K562 (cell line): ENCODE results near the gene GHR. TPM values are rescaled to one million over a fixed set of nuclear protein-coding genes. Genes with fewer than 3 reads are reported as not detected.

Experiments
- BRF1 ChIP-seq: IDR thresholded peaks from 3 replicates; pipeline ENCODE4 v1.6.1; 2011; ENCODE audit warnings: borderline replicate concordance, mild to moderate bottlenecking; ENCODE audit not compliant: insufficient read length; ENCODE audit errors: extremely low read depth
- CBFA2T2 ChIP-seq: fragments of 450-650 bp; conservative IDR thresholded peaks from 2 replicates; pipeline ENCODE4 v1.6.1; 2017; ENCODE audit warnings: mild to moderate bottlenecking
- CREB1 ChIP-seq, 2 experiments: sonication (generic) in 1 of 2; formaldehyde crosslinking in 1 of 2; IDR thresholded peaks; 2 replicates each; pipeline versions ENCODE4 v1.6.1 to v1.8.0; 2012 to 2022; ENCODE audit warnings: inconsistent platforms in 1 of 2, mild to moderate bottlenecking in 1 of 2, missing genetic modification reagents in 1 of 2, moderate library complexity in 1 of 2
- E2F5 ChIP-seq: sonication (generic); formaldehyde crosslinking; IDR thresholded peaks from 2 replicates; pipeline ENCODE4 v1.8.0; 2022; ENCODE audit warnings: mild to moderate bottlenecking, missing genetic modification reagents
- FOXM1 ChIP-seq, 2 experiments: fragments of 450-650 bp in 1 of 2; sonication (generic) in 1 of 2; formaldehyde crosslinking in 1 of 2; IDR thresholded peaks; 2 replicates each; pipeline versions ENCODE4 v1.6.1 to v1.9.0; 2017 to 2022; ENCODE audit warnings: low read depth in 2 of 2, mild to moderate bottlenecking in 2 of 2, missing genetic modification reagents in 1 of 2, moderate library complexity in 1 of 2
- HCFC1 ChIP-seq: IDR thresholded peaks from 2 replicates; pipeline ENCODE4 v1.6.1; 2012; ENCODE audit warnings: low read depth, low read length, improper control_type of control experiment
- HDAC8 ChIP-seq: fragments of 450-650 bp; IDR thresholded peaks from 2 replicates; pipeline ENCODE4 v1.6.1; 2016; ENCODE audit warnings: mild to moderate bottlenecking, missing genetic modification characterization, moderate library complexity, missing compliant biosample characterization
- HES1 ChIP-seq: fragments of 450-650 bp; IDR thresholded peaks from 2 replicates; pipeline ENCODE4 v1.6.1; 2016; ENCODE audit warnings: low read depth, mild to moderate bottlenecking, moderate library complexity
- IRF1 ChIP-seq: sonication (generic); formaldehyde crosslinking; IDR thresholded peaks from 2 replicates; pipeline ENCODE4 v1.8.0; 2022; ENCODE audit warnings: missing genetic modification reagents, mild to moderate bottlenecking, borderline replicate concordance
- MYNN ChIP-seq, 2 experiments: sonication (generic); formaldehyde crosslinking in 1 of 2; IDR thresholded peaks; 2 replicates each; pipeline versions ENCODE4 v1.5.0 to v1.6.1; 2016 to 2020; ENCODE audit warnings: antibody characterized with exemption in 1 of 2, missing genetic modification reagents in 1 of 2
- NFIX ChIP-seq: fragments of 250-450 bp; sonication (Bioruptor Pico); IDR thresholded peaks from 2 replicates; pipeline ENCODE4 v1.4.0; 2020; ENCODE audit warnings: low read depth, mild to moderate bottlenecking, moderate library complexity
- NR1H2 ChIP-seq: sonication (generic); formaldehyde crosslinking; IDR thresholded peaks from 2 replicates; pipeline ENCODE4 v1.4.0; 2020; ENCODE audit warnings: mild to moderate bottlenecking, missing genetic modification reagents
- POLR2AphosphoS5 ChIP-seq: IDR thresholded peaks from 2 replicates; pipeline ENCODE4 v1.6.1; 2011; ENCODE audit warnings: mild to moderate bottlenecking, low read depth, low read length, moderate library complexity; ENCODE audit not compliant: control insufficient read depth, insufficient read depth
- RBM22 ChIP-seq: fragments of 200-400 bp; formaldehyde crosslinking; IDR thresholded peaks from 2 replicates; pipeline ENCODE4 v1.6.1; 2018; ENCODE audit warnings: low read length, low read depth; ENCODE audit not compliant: poor library complexity, severe bottlenecking
- SNRNP70 ChIP-seq: fragments of 200-400 bp; formaldehyde crosslinking; optimal IDR thresholded peaks from 2 replicates; pipeline ENCODE3; 2017; ENCODE audit warnings: low read depth, low read length
- SRSF9 ChIP-seq: fragments of 200-400 bp; formaldehyde crosslinking; IDR thresholded peaks from 2 replicates; pipeline ENCODE4 v1.6.1; 2017; ENCODE audit warnings: low read depth, low read length, borderline replicate concordance
- YY1 ChIP-seq, 3 experiments: IDR thresholded peaks; 2 replicates each; pipeline ENCODE4 v1.6.1; 2011; ENCODE audit warnings: low read length in 2 of 3, mild to moderate bottlenecking in 2 of 3, moderate library complexity in 2 of 3, borderline replicate concordance in 1 of 3, control low read depth in 1 of 3, low read depth in 1 of 3; ENCODE audit not compliant: insufficient read depth in 3 of 3, insufficient replicate concordance in 2 of 3, control insufficient read depth in 1 of 3, insufficient read length in 1 of 3; ENCODE audit errors: extremely low read depth in 1 of 3
- ZBTB43 ChIP-seq: sonication (generic); formaldehyde crosslinking; IDR thresholded peaks from 2 replicates; pipeline ENCODE4 v1.8.0; 2023; ENCODE audit warnings: mild to moderate bottlenecking, missing genetic modification reagents
- ZFX ChIP-seq: sonication (generic); formaldehyde crosslinking; IDR thresholded peaks from 2 replicates; pipeline ENCODE4 v1.8.0; 2022; ENCODE audit warnings: mild to moderate bottlenecking, missing genetic modification reagents, moderate library complexity
- ZNF431 ChIP-seq: sonication (generic); formaldehyde crosslinking; IDR thresholded peaks from 2 replicates; pipeline ENCODE4 v1.8.0; 2022; ENCODE audit warnings: mild to moderate bottlenecking, missing genetic modification reagents
- ZNF444 ChIP-seq: fragments of 250-450 bp; sonication (Bioruptor Pico); IDR thresholded peaks from 2 replicates; pipeline ENCODE4 v1.4.0; 2020; ENCODE audit warnings: mild to moderate bottlenecking, moderate library complexity
- ZNF830 ChIP-seq: fragments of 250-450 bp; sonication (Bioruptor Pico); IDR thresholded peaks from 2 replicates; pipeline ENCODE4 v1.5.0; 2021; ENCODE audit warnings: mild to moderate bottlenecking
- polyA plus RNA-seq, 8 experiments: library from polyadenylated mRNA; depleted of rRNA in 4 of 8; stranded (reverse) in 5 of 8; unstranded in 3 of 8; fragments of >200 nt; fragmentation: Nextera tagmentation in 2 of 8; fragmentation: Illumina TruSeq in 1 of 8; extraction: Ambion mirVana in 2 of 8; extraction: Trizol in 1 of 8; gene quantifications; 2 replicates each; pipeline versions ENCODE4 v1.2.1 to v1.2.3, GENCODE V29; 2011 to 2014; ENCODE audit warnings: inconsistent platforms in 1 of 8, missing spikeins in 1 of 8
- total RNA-seq, 7 experiments: library from RNA; depleted of rRNA in 6 of 7; stranded (reverse); fragments of >200 nt in 6 of 7; fragmentation: Illumina TruSeq in 2 of 7; extraction: Trizol in 2 of 7; gene quantifications; 2 replicates each; pipeline versions ENCODE4 v1.2.1 to v1.2.3, GENCODE V29; 2011 to 2021; ENCODE audit warnings: low replicate concordance in 1 of 7

Gene GHR
- total and polyA plus RNA-seq, 9 of the 15 experiments (the other 6 are each of a cell fraction or from before 2014, with no cell fraction given), result 0.01 to 0.13 (median 0.07) TPM; not detected in 5

GRCh38 chr5:42756606-42757601 lies 333.7 kb downstream of the GHR start, which contains the start of gene CCDC152 (continued):
- TF ChIP-seq MYNN (IDR thresholded peaks at IDR 0.05) (no peak), MYNN (CRISPR knock-in tag; IDR thresholded peaks at IDR 0.05) (no peak), POLR2AphosphoS5 (no peak), ZBTB43 (CRISPR knock-in tag) (no peak), FOXM1 (IDR thresholded peaks at IDR 0.05; ENCODE audit: low read depth) (no peak), FOXM1 (CRISPR knock-in tag; IDR thresholded peaks at IDR 0.05; ENCODE audit: low read depth) (no peak), CBFA2T2 (no peak), SNRNP70 (no peak), BRF1 (no peak), E2F5 (CRISPR knock-in tag) (no peak), YY1 (IDR thresholded peaks at IDR 0.05; ENCODE audit: borderline replicate concordance in 1 of 3, control insufficient read depth in 1 of 3, extremely low read depth in 1 of 3, insufficient read depth in 3 of 3, insufficient read length in 1 of 3, insufficient replicate concordance in 2 of 3, low read depth in 1 of 3, low read length in 2 of 3) (peak in 1 of 3 experiments; percentile 10), NR1H2 (CRISPR knock-in tag) (no peak), RBM22 (no peak), HCFC1 (peak; percentile 53; the same call in 1 of the 2 replicates), NFIX (CRISPR knock-in tag) (no peak), IRF1 (CRISPR knock-in tag) (no peak), SRSF9 (no peak), CREB1 (IDR thresholded peaks at IDR 0.05) (no peak), CREB1 (CRISPR knock-in tag; IDR thresholded peaks at IDR 0.05) (no peak), ZNF431 (CRISPR knock-in tag) (no peak), HDAC8 (no peak), ZFX (no peak), HES1 (no peak), ZNF444 (CRISPR knock-in tag) (no peak), ZNF830 (CRISPR knock-in tag) (no peak)
